BJ (cell line): ENCODE measurements around the gene PNMA3. TPM values are rescaled to one million over a fixed set of nuclear protein-coding genes. Genes with fewer than 3 reads are reported as not detected.
"Not testable (repeated sequence)": the region's sequence is repeated elsewhere in the genome, so short reads cannot be mapped to it uniquely, and the experiment has no call there.

Source experiments
- CTCF ChIA-PET: fragments of 350-600 bp; formaldehyde crosslinking; extraction: SDS; loops from one replicate; lab custom pipeline; 2021; ENCODE audit warnings: antibody characterized with exemption, inconsistent platforms; lab: Yijun Ruan, JAX
- POLR2A ChIA-PET: fragments of 300-600 bp; sonication (Branson Sonifier 250); formaldehyde crosslinking; extraction: SDS; loops from one replicate; lab custom pipeline; 2021; ENCODE audit warnings: antibody characterized with exemption; lab: Charles Lee
- DNase-seq: peaks from one replicate; pipeline ENCODE4 v3.0.0-alpha.2; 2011; ENCODE audit warnings: low read depth
- H3K27me3 ChIP-seq: 2 replicates; pipeline ENCODE4 v1.6.0; 2011; ENCODE audit warnings: low read length; ENCODE audit not compliant: control insufficient read depth, insufficient read depth
- H3K36me3 ChIP-seq: 2 replicates; pipeline ENCODE4 v1.5.1; 2011; ENCODE audit warnings: low read length; ENCODE audit not compliant: control insufficient read depth, insufficient read depth
- H3K4me3 ChIP-seq: 2 replicates; pipeline ENCODE4 v1.5.1; 2011; ENCODE audit warnings: low read depth, mild to moderate bottlenecking, control low read depth, low read length
- CTCF ChIP-seq: IDR thresholded peaks from 2 replicates; pipeline ENCODE4 v1.5.1; 2011; ENCODE audit warnings: low read depth, mild to moderate bottlenecking, control low read depth, inconsistent platforms, low read length, moderate library complexity; ENCODE audit not compliant: insufficient read depth
- polyA plus RNA-seq: library from polyadenylated mRNA; depleted of rRNA; stranded (reverse); fragments of >200 nt; gene quantifications from 2 replicates; pipeline ENCODE4 v1.2.3, GENCODE V29; 2011

The PNMA3 gene
- polyA plus RNA-seq, 1 experiment: 0.13 TPM

GRCh38 chrX:153064061-153064460 is 7.8 kb downstream of the PNMA3 start:
- DNase-seq: no peak
- Histone ChIP-seq H3K36me3 (no peaks in the 10 kb centered on the region), H3K4me3 (no peak overlapping the region), H3K27me3 (no peaks in the 10 kb centered on the region)
- no peak for TF ChIP-seq CTCF
- POLR2A ChIA-PET: no interaction called here
- CTCF ChIA-PET: interaction anchor here (1.1 kb wide), 1 partner anchor 31 kb away, joined by 4 read pairs; no protein-coding TSS in a partner anchor

GRCh38 chrX:153065389-153065788 is 9.1 kb downstream of the PNMA3 start:
- no peak for DNase-seq
- no peak for TF ChIP-seq CTCF
- no peak overlapping the region for H3K4me3 ChIP-seq
- ChIA-PET CTCF (no interaction called here), POLR2A (no interaction called here)
- no peaks in the 10 kb centered on the region for H3K36me3 ChIP-seq
- no peaks in the 10 kb centered on the region for H3K27me3 ChIP-seq

GRCh38 chrX:153066402-153066801 is 10.1 kb downstream of the PNMA3 start:
- H3K36me3 ChIP-seq, CTCF ChIA-PET, H3K27me3 ChIP-seq, DNase-seq, H3K4me3 ChIP-seq, POLR2A ChIA-PET: not testable (repeated sequence)

- DNase-seq, H3K36me3 ChIP-seq, H3K4me3 ChIP-seq, POLR2A ChIA-PET, H3K27me3 ChIP-seq, CTCF ChIA-PET: not testable (repeated sequence)
These were observed 15.8 kb downstream of the PNMA3 start, which contains the start of gene PNMA6A for GRCh38 chrX:153071909-153072583. TSS of gene PNMA6A (plus strand) at chrX:153072454. CDS start at chrX:153073063, 609 bp downstream.

- H3K36me3 ChIP-seq, H3K27me3 ChIP-seq, POLR2A ChIA-PET, H3K4me3 ChIP-seq, CTCF ChIA-PET, DNase-seq: not testable (repeated sequence)
These were observed 17.1 kb downstream of the PNMA3 start for GRCh38 chrX:153073331-153073730.

GRCh38 chrX:153074262-153074899 is 18.1 kb downstream of the PNMA3 start:
- DNase-seq: no peak
- Histone ChIP-seq H3K27me3 (no peaks in the 10 kb centered on the region), H3K36me3 (no peaks in the 10 kb centered on the region), H3K4me3 (no peak overlapping the region)
- ChIA-PET CTCF (no interaction called here), POLR2A (no interaction called here)
- no peak for TF ChIP-seq CTCF
